Eye (tissue), 1 donor: ENCODE data around the gene TSSC4.
"Not testable (repeated sequence)": the region's sequence is repeated elsewhere in the genome, so short reads cannot be mapped to it uniquely, and the experiment has no call there.

Experiments
- DNase-seq: peaks from one replicate; pipeline ENCODE4 v3.0.0-alpha.2; 2015

Gene TSSC4

GRCh38 chr11:2400069-2400761 lies at the start of gene TSSC4:
TSSC4 (plus strand) TSS chr11:2400750; CDS start chr11:2402634, 1,884 bp downstream.
- peak; percentile 100 for DNase-seq

GRCh38 chr11:2351701-2352100 lies 48.8 kb upstream of the TSSC4 start:
- no peak for DNase-seq

- DNase-seq = no peak
Measured at GRCh38 chr11:2352420-2352819, 48.1 kb upstream of the TSSC4 start.

GRCh38 chr11:2355000-2355644 lies 45.4 kb upstream of the TSSC4 start:
- no peak for DNase-seq

GRCh38 chr11:2357246-2357645 lies 43.3 kb upstream of the TSSC4 start:
- no peak for DNase-seq

- DNase-seq = not testable (repeated sequence)
Measured at GRCh38 chr11:2357651-2358050, 42.9 kb upstream of the TSSC4 start.

GRCh38 chr11:2358754-2359442 lies 41.7 kb upstream of the TSSC4 start:
- DNase-seq = no peak

GRCh38 chr11:2359557-2359956 lies 41.0 kb upstream of the TSSC4 start:
- DNase-seq = no peak

- no peak for DNase-seq
Measured at GRCh38 chr11:2360081-2360642, 40.4 kb upstream of the TSSC4 start.

GRCh38 chr11:2361565-2361964 lies 39.0 kb upstream of the TSSC4 start:
- no peak for DNase-seq

- no peak for DNase-seq
Measured at GRCh38 chr11:2362414-2362813, 38.1 kb upstream of the TSSC4 start.

- no peak for DNase-seq
Measured at GRCh38 chr11:2363130-2363529, 37.4 kb upstream of the TSSC4 start.

- no peak for DNase-seq
Measured at GRCh38 chr11:2363577-2364370, 36.8 kb upstream of the TSSC4 start.

- DNase-seq = not testable (repeated sequence)
Measured at GRCh38 chr11:2364386-2364785, 36.2 kb upstream of the TSSC4 start.

GRCh38 chr11:2365571-2366210 lies 34.9 kb upstream of the TSSC4 start:
- no peak for DNase-seq

- no peak for DNase-seq
Measured at GRCh38 chr11:2366276-2366675, 34.3 kb upstream of the TSSC4 start.

- no peak for DNase-seq
Measured at GRCh38 chr11:2366733-2367132, 33.8 kb upstream of the TSSC4 start.

GRCh38 chr11:2367266-2368160 lies 33.0 kb upstream of the TSSC4 start:
- no peak for DNase-seq

GRCh38 chr11:2368178-2368850 lies 32.2 kb upstream of the TSSC4 start:
- no peak for DNase-seq

GRCh38 chr11:2368851-2369180 lies 31.7 kb upstream of the TSSC4 start:
- no peak for DNase-seq

- DNase-seq = no peak
Measured at GRCh38 chr11:2369320-2369719, 31.2 kb upstream of the TSSC4 start.
